ENCODE results near the gene KCNC3.

KCNC3 gene

DNA sequence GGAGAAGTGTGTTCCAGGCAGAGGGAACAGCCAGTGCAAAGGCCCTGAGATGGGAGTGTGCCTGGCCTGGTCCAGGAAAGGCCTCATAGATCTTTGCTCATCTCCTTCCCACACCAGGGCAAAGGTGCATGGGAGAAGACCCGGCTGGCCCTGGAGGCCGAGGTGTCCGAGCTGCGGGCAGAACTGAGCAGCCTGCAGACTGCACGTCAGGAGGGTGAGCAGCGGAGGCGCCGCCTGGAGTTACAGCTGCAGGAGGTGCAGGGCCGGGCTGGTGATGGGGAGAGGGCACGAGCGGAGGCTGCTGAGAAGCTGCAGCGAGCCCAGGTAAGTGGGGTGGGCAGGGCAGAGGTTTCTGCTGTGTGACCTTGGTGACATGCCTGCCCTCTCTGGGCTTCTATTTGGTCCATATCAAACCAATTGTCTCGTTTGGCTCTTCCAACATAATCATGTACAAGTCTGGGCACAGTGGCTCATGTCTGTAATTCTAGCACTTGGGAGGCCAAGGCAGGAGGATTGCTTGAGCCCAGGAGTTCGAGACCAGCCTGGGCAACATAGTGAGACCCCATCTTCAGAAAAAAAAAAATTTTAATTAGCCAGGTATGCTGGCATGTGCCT lies 51.1 kb downstream of the KCNC3 start:
- DNase-seq (ENCODE audit: low spot score): no peak
- TF ChIP-seq, protein P1, sequence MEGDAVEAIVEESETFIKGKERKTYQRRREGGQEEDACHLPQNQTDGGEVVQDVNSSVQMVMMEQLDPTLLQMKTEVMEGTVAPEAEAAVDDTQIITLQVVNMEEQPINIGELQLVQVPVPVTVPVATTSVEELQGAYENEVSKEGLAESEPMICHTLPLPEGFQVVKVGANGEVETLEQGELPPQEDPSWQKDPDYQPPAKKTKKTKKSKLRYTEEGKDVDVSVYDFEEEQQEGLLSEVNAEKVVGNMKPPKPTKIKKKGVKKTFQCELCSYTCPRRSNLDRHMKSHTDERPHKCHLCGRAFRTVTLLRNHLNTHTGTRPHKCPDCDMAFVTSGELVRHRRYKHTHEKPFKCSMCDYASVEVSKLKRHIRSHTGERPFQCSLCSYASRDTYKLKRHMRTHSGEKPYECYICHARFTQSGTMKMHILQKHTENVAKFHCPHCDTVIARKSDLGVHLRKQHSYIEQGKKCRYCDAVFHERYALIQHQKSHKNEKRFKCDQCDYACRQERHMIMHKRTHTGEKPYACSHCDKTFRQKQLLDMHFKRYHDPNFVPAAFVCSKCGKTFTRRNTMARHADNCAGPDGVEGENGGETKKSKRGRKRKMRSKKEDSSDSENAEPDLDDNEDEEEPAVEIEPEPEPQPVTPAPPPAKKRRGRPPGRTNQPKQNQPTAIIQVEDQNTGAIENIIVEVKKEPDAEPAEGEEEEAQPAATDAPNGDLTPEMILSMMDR (IDR thresholded peaks at IDR 0.05; ENCODE audit: borderline replicate concordance, control extremely low read depth, extremely low read depth, insufficient read depth, missing control alignments): no peak
- in situ Hi-C loops (cut with MboI; ENCODE audit: low sequenced_read_pairs, unreplicated experiment): no loop called here

DNA sequence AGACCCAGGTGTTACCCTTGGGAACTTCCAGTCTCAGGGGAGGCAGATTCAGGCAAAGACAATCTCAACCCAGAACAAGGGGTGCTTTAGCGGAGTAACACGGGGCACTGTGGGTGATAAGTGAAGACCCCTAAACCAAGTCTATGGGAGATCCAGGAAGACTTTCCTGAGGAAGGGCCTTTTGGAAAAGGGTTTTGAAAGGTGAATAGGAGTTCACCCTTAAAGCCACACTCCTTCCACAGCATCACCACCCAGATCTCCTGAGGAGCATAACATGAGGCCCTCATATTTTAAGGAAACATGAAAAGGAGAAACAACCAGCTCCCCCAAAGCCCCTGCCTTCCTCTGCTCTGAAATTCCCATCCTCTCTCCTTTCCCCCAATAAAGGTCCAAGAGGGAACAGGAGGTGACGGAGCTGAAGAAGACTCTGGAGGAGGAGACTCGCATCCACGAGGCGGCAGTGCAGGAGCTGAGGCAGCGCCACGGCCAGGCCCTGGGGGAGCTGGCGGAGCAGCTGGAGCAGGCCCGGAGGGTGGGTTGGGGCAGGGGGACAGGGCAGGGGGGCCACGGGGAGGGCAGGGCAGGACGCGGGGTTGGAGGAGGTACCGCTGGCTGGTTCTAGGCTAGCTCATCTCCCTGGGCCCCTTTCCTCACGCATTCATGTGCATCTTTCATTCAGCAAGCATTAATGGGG lies 52.7 kb downstream of the KCNC3 start:
- in situ Hi-C loops (cut with MboI; ENCODE audit: low sequenced_read_pairs, unreplicated experiment): no loop called here
- TF ChIP-seq, protein P1 (IDR thresholded peaks at IDR 0.05; ENCODE audit: borderline replicate concordance, control extremely low read depth, extremely low read depth, insufficient read depth, missing control alignments): no peak
- no peak for DNase-seq (ENCODE audit: low spot score)

DNA sequence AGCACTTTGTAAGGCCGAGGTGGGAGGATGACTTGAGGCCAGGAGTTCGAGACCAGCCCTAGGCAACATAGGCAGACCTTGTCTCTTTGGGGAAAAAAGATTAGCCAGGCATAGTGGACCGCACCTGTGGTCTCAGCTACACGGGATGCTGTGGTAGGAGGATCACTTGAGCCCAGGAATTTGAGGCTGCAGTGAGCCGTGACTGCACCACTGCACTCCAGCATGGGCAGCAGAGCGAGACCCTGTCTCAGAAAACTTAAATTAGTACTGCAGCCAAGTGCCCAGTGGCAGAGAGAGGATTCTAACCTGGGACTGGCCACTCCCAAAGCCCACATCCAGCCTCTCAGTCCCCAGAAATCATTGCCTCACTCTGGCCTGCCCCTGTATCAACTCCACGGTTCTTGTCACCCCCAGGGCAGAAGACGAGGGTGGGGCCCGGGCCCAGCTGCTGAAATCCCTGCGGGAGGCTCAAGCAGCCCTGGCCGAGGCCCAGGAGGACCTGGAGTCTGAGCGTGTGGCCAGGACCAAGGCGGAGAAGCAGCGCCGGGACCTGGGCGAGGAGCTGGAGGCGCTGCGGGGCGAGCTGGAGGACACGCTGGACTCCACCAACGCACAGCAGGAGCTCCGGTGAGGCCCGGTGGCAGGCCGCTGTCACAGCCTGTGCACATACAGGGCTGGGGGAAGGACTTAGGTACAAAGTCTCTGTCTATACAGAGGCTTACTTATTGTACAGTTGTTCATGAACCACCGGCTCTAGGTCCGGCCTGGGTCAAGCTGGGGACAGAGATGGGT lies 53.4 kb downstream of the KCNC3 start:
- TF ChIP-seq, protein P1 (IDR thresholded peaks at IDR 0.05; ENCODE audit: borderline replicate concordance, control extremely low read depth, extremely low read depth, insufficient read depth, missing control alignments): no peak
- in situ Hi-C loops (cut with MboI; ENCODE audit: low sequenced_read_pairs, unreplicated experiment): no loop called here
- DNase-seq (ENCODE audit: low spot score): no peak

DNA sequence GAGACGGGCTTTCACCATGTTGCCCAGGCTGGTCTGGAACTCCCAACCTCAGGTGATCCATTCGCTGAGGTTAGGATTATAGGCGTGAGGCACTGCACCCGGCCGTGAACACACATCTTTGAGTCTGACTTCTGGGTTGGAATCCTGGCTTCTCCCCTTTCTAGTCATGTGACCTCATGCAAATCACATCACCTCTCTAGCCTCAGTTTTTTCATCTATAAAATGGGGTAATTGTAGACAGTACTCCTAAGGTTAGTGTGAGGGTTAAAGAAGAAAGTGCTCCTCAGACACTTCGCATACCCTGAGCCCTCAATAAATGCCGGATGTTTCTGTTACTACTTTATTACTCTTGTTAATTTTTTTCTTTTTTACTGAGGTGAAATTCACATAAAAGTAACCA lies 55.4 kb downstream of the KCNC3 start:
- in situ Hi-C loops (cut with MboI; ENCODE audit: low sequenced_read_pairs, unreplicated experiment): no loop called here
- DNase-seq (ENCODE audit: low spot score): no peak
- TF ChIP-seq, protein P1 (IDR thresholded peaks at IDR 0.05; ENCODE audit: borderline replicate concordance, control extremely low read depth, extremely low read depth, insufficient read depth, missing control alignments): no peak

DNA sequence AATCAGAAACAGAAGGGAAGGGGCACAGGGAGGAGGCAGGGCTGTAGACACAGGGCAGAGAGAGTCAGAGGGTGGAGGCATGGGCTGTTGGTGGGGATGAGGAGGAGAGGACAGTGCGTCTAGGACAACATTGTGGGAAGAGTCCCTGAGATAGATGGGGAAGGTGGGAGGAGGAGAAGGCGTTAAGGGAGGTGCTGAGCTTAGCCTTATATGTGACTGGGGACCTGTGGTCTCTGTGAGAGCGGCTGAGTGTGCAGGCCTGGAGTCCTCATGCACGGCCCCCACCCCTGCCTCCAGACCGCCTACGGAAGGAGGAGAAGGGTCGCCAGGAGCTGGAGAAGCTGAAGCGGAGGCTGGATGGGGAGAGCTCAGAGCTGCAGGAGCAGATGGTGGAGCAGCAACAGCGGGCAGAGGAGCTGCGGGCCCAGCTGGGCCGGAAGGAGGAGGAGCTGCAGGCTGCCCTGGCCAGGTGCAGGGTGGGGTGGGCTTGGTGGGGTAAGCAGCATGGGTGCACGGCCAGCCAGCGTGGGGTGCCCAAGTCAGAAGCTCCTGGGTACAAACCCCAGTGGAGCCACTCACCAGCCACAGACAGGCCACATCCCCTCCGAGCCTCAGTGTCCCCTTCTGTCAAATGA lies 56.8 kb downstream of the KCNC3 start:
- DNase-seq (ENCODE audit: low spot score): no peak
- TF ChIP-seq, protein P1 (IDR thresholded peaks at IDR 0.05; ENCODE audit: borderline replicate concordance, control extremely low read depth, extremely low read depth, insufficient read depth, missing control alignments): no peak
- in situ Hi-C loops (cut with MboI; ENCODE audit: low sequenced_read_pairs, unreplicated experiment): no loop called here

DNA sequence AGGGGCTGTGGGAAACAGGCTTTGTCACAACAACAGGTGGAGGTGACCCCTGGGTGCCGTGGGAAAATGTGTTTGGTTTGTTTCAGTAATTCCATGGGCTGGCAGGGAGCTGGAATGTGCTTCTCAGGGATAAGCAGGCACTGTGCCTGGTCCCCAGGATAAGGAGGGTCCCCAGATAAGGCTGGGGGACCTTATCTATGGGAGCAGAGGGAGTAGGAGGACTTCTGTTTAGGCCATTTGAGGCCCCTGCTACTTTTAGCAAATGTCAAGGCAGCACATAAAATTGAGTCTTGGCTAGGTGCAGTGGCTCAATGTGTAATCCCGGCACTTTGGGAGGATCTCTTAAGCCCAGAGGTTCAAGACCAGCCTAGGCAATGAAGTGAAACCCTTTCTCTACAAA lies 59.5 kb downstream of the KCNC3 start:
- DNase-seq (ENCODE audit: low spot score): no peak
- in situ Hi-C loops (cut with MboI; ENCODE audit: low sequenced_read_pairs, unreplicated experiment): no loop called here
- TF ChIP-seq, protein P1 (IDR thresholded peaks at IDR 0.05; ENCODE audit: borderline replicate concordance, control extremely low read depth, extremely low read depth, insufficient read depth, missing control alignments): no peak
